Measurements from ENCODE around the gene WSCD2. TPM values are rescaled to one million over a fixed set of nuclear protein-coding genes. Genes with fewer than 3 reads are reported as not detected.

WSCD2 gene
- polyA plus RNA-seq (ENCODE audit: insufficient read length in 4 of 4): 10 to 100 TPM in 1 of 4 donors, 1 to 10 TPM in 3; 6.7 to 11.6 (median 8.6) TPM

- DNase-seq (ENCODE audit: low read depth in 4 of 4, low spot score in 3 of 4): peak in 2 of 4 donors; percentile 51 to 62
Observed at GRCh38 chr12:108129017-108129812, at the start of gene WSCD2. WSCD2 (plus strand) TSS chr12:108129288; CDS start chr12:108195833, 66,545 bp downstream.

GRCh38 chr12:108079721-108080120 is 49.4 kb upstream of the WSCD2 start:
- no peak for DNase-seq (ENCODE audit: low read depth in 4 of 4, low spot score in 3 of 4)

GRCh38 chr12:108080363-108080762 is 48.7 kb upstream of the WSCD2 start:
- DNase-seq (ENCODE audit: low read depth in 4 of 4, low spot score in 3 of 4): no peak

DNA sequence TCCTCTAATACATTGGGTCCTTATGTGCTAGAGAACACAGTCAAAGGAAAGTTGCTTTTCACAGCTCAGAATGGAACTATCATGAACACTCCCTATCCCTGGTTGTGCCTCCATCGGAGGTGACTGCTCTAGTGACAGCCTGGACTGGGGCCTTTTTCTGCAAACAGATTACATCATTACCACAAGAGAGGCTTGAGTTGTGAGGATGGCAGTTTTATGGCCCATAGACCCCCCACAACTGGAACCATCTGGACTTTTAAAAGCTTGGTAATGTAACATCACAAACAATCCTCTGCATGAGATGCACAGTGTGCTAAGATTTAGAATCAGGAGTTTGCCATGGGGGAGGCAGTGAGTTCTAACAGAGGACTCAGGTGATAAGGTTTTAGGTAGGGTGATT is 46.6 kb upstream of the WSCD2 start:
- no peak for DNase-seq (ENCODE audit: low read depth in 4 of 4, low spot score in 3 of 4)

- DNase-seq (ENCODE audit: low read depth in 4 of 4, low spot score in 3 of 4): no peak
Observed at GRCh38 chr12:108087900-108088299, 41.2 kb upstream of the WSCD2 start.

GRCh38 chr12:108090107-108090899 is 38.8 kb upstream of the WSCD2 start:
- DNase-seq (ENCODE audit: low read depth in 4 of 4, low spot score in 3 of 4): no peak

DNA sequence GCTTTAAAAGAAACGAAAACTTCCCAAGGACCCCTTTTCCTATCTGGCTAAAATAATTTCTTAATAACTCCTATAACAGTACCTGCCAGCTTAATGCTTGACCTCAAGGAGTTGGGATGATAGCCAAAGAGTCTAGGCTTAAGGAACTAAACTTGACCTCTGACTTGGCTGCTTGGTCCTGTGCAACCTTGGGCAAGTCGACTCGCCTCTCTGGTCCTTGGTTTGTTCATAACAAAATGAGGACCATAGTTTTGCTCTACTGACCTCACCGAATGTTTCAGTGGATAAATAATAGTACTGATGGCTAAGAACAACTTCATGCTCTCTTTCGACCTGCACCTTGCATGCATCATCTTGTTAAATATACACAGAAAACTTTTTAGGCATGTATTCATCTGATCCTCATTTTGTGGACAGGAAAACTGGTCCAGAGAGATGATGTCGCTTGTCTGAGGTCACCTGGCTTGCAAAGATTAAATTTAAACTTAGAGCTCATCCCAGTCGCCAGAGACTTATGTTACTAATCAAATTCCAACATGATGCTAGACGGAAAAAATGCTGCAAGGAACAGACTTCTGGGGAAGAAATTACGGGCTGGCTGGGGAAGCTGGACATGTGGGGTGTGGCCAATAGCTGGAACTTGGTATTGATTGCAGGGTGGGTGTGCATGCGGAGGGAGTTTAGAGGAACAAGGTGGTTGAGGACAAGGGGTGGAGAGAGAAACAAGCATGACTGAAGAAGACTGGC is 38.0 kb upstream of the WSCD2 start:
- DNase-seq (ENCODE audit: low read depth in 4 of 4, low spot score in 3 of 4): no peak

DNA sequence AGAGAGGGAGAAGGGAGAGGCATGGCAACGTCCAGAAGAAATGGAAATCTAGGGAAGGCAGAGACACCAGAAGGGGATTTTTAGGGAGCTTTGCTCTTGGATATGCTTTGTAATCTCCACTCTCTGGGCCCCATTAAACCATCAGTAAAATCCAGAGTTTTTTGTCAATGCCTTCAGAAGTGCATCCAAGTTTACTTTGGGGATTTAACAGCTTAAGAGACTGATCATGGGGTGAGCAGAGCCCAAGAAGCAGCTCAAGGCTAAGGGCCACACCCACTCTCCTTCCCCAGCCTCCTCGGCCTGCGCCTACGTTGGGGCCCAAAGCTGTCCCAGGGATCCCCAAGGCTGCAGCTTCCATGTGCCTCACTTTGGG is 37.4 kb upstream of the WSCD2 start:
- no peak for DNase-seq (ENCODE audit: low read depth in 4 of 4, low spot score in 3 of 4)

DNA sequence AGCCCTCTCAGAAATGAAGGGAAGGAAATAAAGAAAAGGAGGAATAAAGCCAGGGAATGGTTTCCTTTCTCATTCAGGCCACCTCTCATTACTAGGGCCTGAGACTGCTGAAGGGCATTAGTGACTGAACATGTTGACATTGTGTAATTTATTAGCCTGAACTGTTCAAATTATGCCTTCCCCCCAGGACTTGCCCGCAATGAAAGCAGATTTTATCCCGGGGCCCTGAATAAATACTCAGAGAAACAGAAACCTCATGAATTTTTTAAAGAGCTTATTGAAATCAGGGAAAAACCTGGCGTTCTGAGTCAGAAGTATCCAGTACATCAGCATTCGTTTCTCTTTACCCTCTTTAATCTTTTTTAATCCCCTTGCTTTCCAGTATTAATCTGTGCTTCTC is 35.9 kb upstream of the WSCD2 start:
- DNase-seq (ENCODE audit: low read depth in 4 of 4, low spot score in 3 of 4): no peak

DNA sequence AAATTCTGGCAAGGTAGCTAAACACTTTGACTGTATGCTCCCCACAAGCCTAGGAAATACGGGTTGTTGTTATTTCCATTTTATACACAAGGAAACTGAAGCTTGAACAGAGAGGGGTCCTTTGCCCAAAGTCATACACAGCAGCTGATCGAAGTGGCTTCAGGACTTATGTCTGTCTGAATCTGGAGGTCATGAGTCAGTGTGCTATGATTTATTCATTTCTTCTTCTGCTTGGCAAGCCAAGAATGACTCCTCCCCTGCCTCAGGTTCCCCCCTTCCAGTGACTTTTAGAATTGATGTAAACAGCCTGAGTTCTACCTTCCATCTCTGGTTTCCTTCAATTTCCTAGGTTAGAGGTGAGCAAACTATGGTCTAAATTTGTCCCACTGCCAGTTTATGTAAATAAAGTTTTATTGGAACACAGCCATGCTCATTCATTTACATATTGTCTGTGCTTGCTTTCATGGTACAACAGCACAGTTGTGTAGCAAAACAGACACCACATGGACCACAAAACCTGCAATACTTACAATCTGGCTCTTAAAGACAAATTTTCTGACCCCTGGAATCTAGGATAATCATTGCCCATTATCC is 34.9 kb upstream of the WSCD2 start:
- no peak for DNase-seq (ENCODE audit: low read depth in 4 of 4, low spot score in 3 of 4)

DNA sequence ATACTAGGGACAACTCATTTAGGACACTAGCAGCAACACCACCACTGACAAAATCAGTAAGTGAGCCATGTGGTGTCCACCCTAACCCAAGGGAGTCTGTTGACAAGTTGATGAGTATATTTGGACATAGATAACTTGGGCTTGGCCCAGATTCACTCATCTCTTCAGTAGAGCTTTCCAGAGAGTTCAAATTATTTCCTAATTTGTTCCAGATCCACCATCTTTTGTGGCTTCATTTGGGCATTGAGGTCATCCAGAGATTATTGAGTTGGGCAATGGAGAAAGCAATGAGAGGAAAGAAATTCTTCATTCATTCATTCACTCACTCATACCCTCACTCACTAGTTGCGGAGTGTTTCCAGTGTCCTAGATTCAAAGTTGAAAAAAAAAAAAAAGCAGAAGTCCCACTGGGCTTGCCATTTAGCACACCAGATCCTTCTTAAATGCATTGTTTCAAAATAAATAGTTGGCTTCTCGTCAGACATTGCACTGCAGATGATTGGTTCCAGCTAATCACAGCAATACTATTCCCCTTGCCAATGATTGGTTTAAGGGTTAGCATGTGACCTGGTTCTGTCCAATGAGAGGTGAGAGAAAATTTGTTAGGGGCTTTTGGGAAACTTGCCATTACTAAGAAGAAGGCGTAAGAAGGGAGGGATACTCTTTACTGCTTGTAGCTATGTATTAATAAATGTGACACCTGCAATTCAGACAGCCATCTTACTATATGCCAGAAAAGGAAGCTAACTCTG is 31.8 kb upstream of the WSCD2 start:
- DNase-seq (ENCODE audit: low read depth in 4 of 4, low spot score in 3 of 4): no peak

GRCh38 chr12:108098374-108098773 is 30.7 kb upstream of the WSCD2 start:
- DNase-seq (ENCODE audit: low read depth in 4 of 4, low spot score in 3 of 4): no peak

GRCh38 chr12:108099073-108099472 is 30.0 kb upstream of the WSCD2 start:
- no peak for DNase-seq (ENCODE audit: low read depth in 4 of 4, low spot score in 3 of 4)

GRCh38 chr12:108099778-108100489 is 29.2 kb upstream of the WSCD2 start:
- DNase-seq (ENCODE audit: low read depth in 4 of 4, low spot score in 3 of 4): no peak

DNA sequence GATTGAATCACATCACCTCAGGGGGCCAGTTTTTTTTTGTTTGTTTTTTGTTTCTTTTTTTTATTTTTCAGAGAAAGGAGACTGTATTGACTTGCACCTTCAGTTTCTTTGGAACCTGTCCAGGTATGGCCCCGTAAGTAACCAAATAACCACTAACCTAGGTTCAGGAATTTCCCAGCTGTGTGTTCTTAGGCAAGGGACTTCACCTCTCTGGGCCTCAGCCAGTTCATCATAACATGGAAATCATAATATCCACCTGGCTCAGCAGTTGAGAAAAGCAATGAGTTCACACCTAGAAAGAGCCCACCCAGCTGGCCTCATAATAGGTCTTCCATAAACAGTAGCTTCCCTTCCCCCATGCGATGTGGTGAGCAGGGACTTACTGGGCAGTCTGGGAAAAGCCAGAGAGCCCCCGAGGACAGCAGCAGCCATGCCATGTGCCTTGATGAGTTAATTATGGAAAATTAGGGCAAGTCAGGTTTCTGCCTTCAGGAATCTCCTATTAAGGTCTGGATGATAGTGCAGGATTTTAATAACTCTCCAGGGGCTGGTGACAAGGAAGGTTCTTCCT is 27.4 kb upstream of the WSCD2 start:
- no peak for DNase-seq (ENCODE audit: low read depth in 4 of 4, low spot score in 3 of 4)

- DNase-seq (ENCODE audit: low read depth in 4 of 4, low spot score in 3 of 4): no peak
Observed at GRCh38 chr12:108102363-108102762, 26.7 kb upstream of the WSCD2 start.

- DNase-seq (ENCODE audit: low read depth in 4 of 4, low spot score in 3 of 4): no peak
Observed at GRCh38 chr12:108103087-108103486, 26.0 kb upstream of the WSCD2 start.

DNA sequence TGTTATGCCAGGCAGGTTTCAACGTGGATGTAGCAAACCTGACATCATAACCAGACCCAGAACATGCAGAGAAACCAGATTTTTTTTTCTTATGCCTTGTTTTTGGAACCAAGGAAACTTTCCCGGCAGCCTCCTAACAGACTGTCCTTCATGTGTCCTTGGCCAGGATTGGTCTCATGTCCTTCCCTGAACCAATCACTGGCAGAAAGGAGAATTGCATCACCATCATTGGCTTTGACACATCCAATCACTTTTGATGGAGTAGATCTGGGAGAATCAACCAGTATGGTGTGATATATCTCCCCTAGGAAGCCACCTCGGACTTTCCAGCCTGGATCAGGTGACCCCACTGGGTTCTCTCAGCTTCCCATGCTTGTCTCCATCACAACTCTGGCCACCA is 25.6 kb upstream of the WSCD2 start:
- no peak for DNase-seq (ENCODE audit: low read depth in 4 of 4, low spot score in 3 of 4)

GRCh38 chr12:108104657-108105056 is 24.4 kb upstream of the WSCD2 start:
- no peak for DNase-seq (ENCODE audit: low read depth in 4 of 4, low spot score in 3 of 4)
